ENCODE results near the gene PLOD1. TPM values are rescaled to one million over a fixed set of nuclear protein-coding genes. Genes with fewer than 3 reads are reported as not detected.

Gene PLOD1
- total and polyA plus RNA-seq, 10 of the 15 experiments (the other 5 are each of a cell fraction or from before 2014, with no cell fraction given), result 10.6 to 42.6 (median 29.3) TPM

- TF ChIP-seq ZBTB11 (CRISPR knock-in tag; IDR thresholded peaks at IDR 0.05) (no peak), ZNF384 (IDR thresholded peaks at IDR 0.05; ENCODE audit: borderline replicate concordance, low read depth, low read length) (no peak), RFX5 (IDR thresholded peaks at IDR 0.05; ENCODE audit: low read depth, low read length) (no peak), TCF12 (IDR thresholded peaks at IDR 0.05; ENCODE audit: low read depth, low read length) (no peak)
- TF ChIP-seq, protein P1, sequence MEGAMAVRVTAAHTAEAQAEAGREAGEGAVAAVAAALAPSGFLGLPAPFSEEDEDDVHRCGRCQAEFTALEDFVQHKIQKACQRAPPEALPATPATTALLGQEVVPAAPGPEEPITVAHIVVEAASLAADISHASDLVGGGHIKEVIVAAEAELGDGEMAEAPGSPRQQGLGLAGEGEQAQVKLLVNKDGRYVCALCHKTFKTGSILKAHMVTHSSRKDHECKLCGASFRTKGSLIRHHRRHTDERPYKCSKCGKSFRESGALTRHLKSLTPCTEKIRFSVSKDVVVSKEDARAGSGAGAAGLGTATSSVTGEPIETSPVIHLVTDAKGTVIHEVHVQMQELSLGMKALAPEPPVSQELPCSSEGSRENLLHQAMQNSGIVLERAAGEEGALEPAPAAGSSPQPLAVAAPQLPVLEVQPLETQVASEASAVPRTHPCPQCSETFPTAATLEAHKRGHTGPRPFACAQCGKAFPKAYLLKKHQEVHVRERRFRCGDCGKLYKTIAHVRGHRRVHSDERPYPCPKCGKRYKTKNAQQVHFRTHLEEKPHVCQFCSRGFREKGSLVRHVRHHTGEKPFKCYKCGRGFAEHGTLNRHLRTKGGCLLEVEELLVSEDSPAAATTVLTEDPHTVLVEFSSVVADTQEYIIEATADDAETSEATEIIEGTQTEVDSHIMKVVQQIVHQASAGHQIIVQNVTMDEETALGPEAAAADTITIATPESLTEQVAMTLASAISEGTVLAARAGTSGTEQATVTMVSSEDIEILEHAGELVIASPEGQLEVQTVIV (IDR thresholded peaks at IDR 0.05; ENCODE audit: borderline replicate concordance, partially characterized antibody), result no peak
Observed at GRCh38 chr1:12010746-12011570, 76.4 kb downstream of the PLOD1 start (continued).

Data from GM12878 (cell line).